Measurements from ENCODE around the gene UVRAG.

- TF ChIP-seq POLR2A (IDR thresholded peaks at IDR 0.05) (no peak), CTCF (IDR thresholded peaks at IDR 0.05) (no peak)
These were observed 17.0 kb downstream of the UVRAG start for GRCh38 chr11:75831915-75832502.

All from tibial nerve (tissue), 3 donors.